ENCODE measurements around the gene EPN2. TPM values are rescaled to one million over a fixed set of nuclear protein-coding genes. Genes with fewer than 3 reads are reported as not detected.

The EPN2 gene
- total and polyA plus RNA-seq, 2 experiments from 2014 or later = 34.0 to 149 TPM

DNA sequence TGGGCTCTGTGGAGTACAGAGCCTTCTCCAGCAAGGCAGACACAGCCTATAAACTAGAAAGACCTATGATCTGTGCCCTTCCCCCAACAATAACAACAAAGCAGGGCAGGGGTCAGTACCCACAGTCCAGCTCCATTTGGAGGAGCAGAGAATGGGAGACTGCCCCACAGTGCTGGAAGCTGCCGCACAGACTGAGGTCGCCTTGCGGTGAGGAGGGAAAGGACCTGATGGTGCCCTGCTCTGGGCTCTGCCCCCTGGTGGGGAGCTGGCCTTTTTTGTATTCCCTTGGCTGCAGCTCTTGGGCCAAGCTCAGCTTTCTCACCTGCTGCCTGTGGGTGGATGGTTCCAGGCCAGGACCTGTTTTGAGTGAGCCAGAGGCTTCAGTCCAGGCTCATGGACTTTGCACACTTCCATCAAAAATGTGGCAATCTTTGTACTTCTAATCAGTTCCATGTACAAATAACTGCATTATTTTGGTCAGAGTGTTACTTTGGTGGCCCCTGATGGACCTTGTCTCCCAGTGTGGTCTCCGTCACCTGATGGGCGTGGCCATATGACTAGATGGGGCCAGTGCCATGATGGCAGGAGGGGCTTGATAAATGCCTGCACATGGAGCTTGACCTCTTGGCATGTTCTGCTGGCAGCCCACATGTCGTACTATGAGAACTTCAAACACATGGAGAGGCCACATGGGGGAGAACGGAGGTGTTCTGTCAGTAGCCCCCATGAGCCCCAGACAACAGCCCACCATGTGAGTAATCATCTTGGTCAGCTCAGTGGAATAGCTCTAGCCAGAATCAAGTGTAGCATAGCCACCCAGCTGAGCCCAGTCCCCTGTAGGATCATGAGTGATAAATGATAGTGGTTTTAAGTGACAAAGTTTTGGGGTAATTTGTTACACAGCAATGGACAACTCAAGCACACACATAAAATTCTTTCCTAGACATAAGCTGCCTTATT lies 101.1 kb downstream of the EPN2 start:
- DNase-seq (ENCODE audit: low spot score) (peak; percentile 87), ATAC-seq (peak; percentile 79)
- Mint-ChIP-seq H3K4me1 (peaks cover 52% of the 10 kb centered on the region), H3K4me3 (no peak overlapping the region; the same call in 2 of the 3 replicates), H3K27me3 (ENCODE audit: insufficient read depth, low read depth, poor library complexity) (peaks cover 26% of the 10 kb centered on the region), H3K36me3 (ENCODE audit: low read depth) (no peaks in the 10 kb centered on the region; the same call in 2 of the 3 replicates), H3K9me3 (no peaks in the 10 kb centered on the region), H3K27ac (no peak overlapping the region)
- TF ChIP-seq, protein P1, sequence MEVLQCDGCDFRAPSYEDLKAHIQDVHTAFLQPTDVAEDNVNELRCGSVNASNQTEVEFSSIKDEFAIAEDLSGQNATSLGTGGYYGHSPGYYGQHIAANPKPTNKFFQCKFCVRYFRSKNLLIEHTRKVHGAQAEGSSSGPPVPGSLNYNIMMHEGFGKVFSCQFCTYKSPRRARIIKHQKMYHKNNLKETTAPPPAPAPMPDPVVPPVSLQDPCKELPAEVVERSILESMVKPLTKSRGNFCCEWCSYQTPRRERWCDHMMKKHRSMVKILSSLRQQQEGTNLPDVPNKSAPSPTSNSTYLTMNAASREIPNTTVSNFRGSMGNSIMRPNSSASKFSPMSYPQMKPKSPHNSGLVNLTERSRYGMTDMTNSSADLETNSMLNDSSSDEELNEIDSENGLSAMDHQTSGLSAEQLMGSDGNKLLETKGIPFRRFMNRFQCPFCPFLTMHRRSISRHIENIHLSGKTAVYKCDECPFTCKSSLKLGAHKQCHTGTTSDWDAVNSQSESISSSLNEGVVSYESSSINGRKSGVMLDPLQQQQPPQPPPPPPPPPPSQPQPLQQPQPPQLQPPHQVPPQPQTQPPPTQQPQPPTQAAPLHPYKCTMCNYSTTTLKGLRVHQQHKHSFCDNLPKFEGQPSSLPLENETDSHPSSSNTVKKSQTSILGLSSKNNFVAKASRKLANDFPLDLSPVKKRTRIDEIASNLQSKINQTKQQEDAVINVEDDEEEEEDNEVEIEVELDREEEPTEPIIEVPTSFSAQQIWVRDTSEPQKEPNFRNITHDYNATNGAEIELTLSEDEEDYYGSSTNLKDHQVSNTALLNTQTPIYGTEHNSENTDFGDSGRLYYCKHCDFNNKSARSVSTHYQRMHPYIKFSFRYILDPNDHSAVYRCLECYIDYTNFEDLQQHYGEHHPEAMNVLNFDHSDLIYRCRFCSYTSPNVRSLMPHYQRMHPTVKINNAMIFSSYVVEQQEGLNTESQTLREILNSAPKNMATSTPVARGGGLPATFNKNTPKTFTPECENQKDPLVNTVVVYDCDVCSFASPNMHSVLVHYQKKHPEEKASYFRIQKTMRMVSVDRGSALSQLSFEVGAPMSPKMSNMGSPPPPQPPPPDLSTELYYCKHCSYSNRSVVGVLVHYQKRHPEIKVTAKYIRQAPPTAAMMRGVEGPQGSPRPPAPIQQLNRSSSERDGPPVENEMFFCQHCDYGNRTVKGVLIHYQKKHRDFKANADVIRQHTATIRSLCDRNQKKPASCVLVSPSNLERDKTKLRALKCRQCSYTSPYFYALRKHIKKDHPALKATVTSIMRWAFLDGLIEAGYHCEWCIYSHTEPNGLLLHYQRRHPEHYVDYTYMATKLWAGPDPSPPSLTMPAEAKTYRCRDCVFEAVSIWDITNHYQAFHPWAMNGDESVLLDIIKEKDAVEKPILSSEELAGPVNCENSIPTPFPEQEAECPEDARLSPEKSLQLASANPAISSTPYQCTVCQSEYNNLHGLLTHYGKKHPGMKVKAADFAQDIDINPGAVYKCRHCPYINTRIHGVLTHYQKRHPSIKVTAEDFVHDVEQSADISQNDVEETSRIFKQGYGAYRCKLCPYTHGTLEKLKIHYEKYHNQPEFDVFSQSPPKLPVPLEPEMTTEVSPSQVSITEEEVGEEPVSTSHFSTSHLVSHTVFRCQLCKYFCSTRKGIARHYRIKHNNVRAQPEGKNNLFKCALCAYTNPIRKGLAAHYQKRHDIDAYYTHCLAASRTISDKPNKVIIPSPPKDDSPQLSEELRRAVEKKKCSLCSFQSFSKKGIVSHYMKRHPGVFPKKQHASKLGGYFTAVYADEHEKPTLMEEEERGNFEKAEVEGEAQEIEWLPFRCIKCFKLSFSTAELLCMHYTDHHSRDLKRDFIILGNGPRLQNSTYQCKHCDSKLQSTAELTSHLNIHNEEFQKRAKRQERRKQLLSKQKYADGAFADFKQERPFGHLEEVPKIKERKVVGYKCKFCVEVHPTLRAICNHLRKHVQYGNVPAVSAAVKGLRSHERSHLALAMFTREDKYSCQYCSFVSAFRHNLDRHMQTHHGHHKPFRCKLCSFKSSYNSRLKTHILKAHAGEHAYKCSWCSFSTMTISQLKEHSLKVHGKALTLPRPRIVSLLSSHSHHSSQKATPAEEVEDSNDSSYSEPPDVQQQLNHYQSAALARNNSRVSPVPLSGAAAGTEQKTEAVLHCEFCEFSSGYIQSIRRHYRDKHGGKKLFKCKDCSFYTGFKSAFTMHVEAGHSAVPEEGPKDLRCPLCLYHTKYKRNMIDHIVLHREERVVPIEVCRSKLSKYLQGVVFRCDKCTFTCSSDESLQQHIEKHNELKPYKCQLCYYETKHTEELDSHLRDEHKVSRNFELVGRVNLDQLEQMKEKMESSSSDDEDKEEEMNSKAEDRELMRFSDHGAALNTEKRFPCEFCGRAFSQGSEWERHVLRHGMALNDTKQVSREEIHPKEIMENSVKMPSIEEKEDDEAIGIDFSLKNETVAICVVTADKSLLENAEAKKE (CRISPR knock-in tag; IDR thresholded peaks at IDR 0.05) = no peak
- TF ChIP-seq ZNF331 (CRISPR knock-in tag; IDR thresholded peaks at IDR 0.05; ENCODE audit: low read depth) = peak; percentile 39; the same call in 1 of the 2 replicates
- TF ChIP-seq, protein P2, sequence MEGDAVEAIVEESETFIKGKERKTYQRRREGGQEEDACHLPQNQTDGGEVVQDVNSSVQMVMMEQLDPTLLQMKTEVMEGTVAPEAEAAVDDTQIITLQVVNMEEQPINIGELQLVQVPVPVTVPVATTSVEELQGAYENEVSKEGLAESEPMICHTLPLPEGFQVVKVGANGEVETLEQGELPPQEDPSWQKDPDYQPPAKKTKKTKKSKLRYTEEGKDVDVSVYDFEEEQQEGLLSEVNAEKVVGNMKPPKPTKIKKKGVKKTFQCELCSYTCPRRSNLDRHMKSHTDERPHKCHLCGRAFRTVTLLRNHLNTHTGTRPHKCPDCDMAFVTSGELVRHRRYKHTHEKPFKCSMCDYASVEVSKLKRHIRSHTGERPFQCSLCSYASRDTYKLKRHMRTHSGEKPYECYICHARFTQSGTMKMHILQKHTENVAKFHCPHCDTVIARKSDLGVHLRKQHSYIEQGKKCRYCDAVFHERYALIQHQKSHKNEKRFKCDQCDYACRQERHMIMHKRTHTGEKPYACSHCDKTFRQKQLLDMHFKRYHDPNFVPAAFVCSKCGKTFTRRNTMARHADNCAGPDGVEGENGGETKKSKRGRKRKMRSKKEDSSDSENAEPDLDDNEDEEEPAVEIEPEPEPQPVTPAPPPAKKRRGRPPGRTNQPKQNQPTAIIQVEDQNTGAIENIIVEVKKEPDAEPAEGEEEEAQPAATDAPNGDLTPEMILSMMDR (conservative IDR thresholded peaks at IDR 0.05; ENCODE audit: low read depth in 2 of 2) = peak; percentile 66 to 81
- H3K36me3 ChIP-seq (ENCODE audit: insufficient read depth) = no peaks in the 10 kb centered on the region
- no peak overlapping the region for H3K4me3 ChIP-seq
- peak overlapping the region; percentile 71 for H3K4me2 ChIP-seq
- no peaks in the 10 kb centered on the region for H3K79me2 ChIP-seq (replicated peaks; ENCODE audit: insufficient read depth)
- H2AFZ ChIP-seq = no peak overlapping the region
- no peak overlapping the region for H3K27ac ChIP-seq (ENCODE audit: low read depth)
- H3K4me1 ChIP-seq (ENCODE audit: insufficient read depth) = peaks cover 27% of the 10 kb centered on the region
- no peaks in the 10 kb centered on the region for H3K9me2 ChIP-seq (ENCODE audit: insufficient read depth)
- no peaks in the 10 kb centered on the region for H3K27me3 ChIP-seq (ENCODE audit: insufficient read depth)
- no peaks in the 10 kb centered on the region for H4K20me1 ChIP-seq (replicated peaks; ENCODE audit: insufficient read depth)
- H3F3A ChIP-seq (replicated peaks; ENCODE audit: low read depth) = no peaks in the 10 kb centered on the region; the same call in none of the 2 replicates
